ENCODE data around the gene FBXW9.
"Not testable (repeated sequence)": the region's sequence is repeated elsewhere in the genome, so short reads cannot be mapped to it uniquely, and the experiment has no call there.

Gene FBXW9

DNA sequence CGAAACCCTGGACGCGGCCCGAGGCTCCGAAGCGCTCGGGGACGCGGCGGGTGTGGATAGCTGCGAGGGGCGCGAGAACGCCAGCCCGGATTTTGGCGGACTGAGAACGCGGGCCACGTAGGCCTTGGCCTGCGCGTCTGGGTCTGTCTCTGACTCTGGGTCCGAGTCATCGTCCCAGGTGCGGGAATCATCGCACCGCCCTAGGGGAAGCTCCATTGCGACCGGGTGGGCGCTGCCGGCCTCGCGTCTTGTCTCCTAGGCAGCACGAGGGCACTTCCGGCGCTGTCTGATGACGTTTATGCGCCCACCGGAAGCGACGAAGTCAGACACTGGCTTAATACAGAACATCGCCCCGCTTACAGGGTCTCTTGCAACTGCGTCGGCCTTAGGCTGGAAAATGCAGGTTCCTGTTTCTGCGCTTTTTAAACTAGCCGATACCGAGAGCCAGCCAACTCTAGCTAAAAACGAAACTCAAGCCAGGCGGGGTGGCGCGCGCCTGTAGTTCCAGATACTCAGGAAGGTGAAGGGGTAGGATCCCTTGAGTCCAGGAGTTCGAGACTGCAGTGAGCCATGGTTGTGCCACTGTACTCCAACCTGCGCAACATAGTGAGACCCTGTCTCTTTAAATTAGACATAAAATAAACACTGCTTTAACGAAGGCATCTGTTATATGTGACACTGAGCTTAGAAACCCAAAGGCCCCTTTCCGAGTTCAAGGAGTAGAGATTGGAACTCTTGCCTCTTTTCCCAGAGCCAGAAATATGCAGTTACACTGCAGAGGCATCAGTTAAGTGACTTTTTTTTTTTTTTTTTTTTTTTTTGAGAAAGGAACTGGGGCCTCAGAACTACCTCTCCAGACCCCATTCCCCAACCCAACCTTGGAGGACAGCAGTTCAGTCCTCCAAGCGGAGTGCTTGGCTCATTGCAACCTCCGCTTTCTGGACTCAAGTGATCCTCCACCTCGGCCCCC lies at the start of gene FBXW9:
TSS of gene FBXW9 (minus strand) at position 266 of the 970 bp plus-strand sequence. CDS start at position 216, 50 bp downstream.
- peak; percentile 96 for DNase-seq

GRCh38 chr19:12745166-12745897 lies 48.9 kb upstream of the FBXW9 start:
- no peak for DNase-seq

GRCh38 chr19:12737835-12738351 lies 41.5 kb upstream of the FBXW9 start:
- DNase-seq: no peak

GRCh38 chr19:12736995-12737834 lies 40.8 kb upstream of the FBXW9 start, which contains the start of gene GET3:
TSS of gene GET3 (plus strand) at chr19:12737497. CDS start at chr19:12737506, 9 bp downstream.
- DNase-seq: peak; percentile 79

GRCh38 chr19:12733369-12734214 lies 37.2 kb upstream of the FBXW9 start:
- DNase-seq: peak; percentile 55

DNA sequence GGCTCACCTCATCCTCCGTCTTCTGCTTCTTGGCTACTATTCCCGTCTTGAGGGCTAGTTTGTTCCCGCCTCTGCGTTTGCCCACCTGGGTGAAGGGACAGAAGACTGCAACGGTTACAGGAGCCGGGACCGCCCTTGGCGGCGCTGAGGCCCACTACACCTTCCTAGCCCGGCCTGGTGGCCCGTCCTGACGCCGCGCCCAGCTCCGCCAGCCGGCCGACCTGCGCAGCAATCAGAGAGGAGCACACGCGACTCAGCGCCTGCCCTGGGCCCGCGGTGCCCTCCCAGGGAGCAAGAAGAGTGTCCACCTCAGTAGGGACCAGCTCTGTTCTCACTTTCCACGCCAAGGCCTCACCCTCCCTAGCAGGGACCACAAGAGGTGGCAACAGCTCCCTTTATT lies 34.9 kb upstream of the FBXW9 start:
- DNase-seq: no peak

GRCh38 chr19:12730064-12730463 lies 33.6 kb upstream of the FBXW9 start:
- no peak for DNase-seq

DNA sequence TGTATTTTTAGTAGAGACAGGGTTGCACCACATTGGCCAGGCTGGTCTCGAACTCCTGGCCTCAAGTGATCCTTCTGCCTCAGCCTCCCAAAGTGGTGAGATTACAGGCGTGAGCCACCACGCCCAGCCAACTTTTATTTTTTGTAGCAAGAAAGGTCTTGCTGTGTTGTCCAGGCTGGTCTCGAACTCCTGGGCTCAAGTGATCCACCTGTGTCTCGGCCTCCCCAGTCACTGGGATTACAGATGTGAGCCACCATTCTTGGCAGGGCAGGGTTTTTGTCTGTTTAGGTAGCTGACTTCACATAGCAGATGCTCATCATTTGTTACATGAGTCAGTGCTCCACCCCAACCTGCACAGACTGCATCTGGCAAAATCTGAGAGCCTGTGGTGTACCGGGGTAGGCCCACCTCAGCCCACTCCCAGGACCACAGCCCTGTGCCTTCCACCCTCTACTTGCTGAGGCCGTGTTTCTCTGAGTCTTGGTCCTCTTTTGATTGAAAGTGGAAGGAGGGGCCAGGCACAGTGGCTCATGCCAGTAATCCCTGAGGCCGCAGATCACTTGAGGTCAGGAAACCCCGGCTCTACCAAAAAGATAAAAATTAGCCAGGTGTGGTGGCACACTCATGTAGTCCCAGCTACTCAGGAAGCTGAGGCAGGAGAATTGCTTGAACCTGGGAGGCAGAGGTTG lies 31.5 kb upstream of the FBXW9 start:
- DNase-seq: no peak

GRCh38 chr19:12726988-12727316 lies 30.5 kb upstream of the FBXW9 start:
- DNase-seq: no peak

GRCh38 chr19:12725612-12726011 lies 29.2 kb upstream of the FBXW9 start:
- not testable (repeated sequence) for DNase-seq

GRCh38 chr19:12723641-12724426 lies 27.4 kb upstream of the FBXW9 start, which contains the start of gene TNPO2:
TSS of gene TNPO2 (minus strand) at chr19:12723932. CDS start at chr19:12720977, 2,955 bp downstream.
- DNase-seq: peak; percentile 73

DNA sequence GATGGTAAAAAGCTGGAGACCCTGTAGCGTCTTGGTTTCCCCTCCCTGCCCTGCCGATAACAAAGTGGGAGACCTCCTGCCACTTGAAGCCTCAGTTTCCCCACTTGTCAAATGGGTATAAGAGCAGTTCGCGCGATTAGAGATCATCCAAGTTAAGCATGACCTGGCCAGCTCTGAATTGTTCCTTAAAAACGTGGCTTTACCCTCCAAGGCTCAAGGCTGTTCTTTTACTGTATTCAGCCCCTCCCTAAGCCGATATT lies 26.9 kb upstream of the FBXW9 start:
- DNase-seq: no peak

- DNase-seq: peak; percentile 94
Measured at GRCh38 chr19:12722566-12723380, 26.3 kb upstream of the FBXW9 start.

DNA sequence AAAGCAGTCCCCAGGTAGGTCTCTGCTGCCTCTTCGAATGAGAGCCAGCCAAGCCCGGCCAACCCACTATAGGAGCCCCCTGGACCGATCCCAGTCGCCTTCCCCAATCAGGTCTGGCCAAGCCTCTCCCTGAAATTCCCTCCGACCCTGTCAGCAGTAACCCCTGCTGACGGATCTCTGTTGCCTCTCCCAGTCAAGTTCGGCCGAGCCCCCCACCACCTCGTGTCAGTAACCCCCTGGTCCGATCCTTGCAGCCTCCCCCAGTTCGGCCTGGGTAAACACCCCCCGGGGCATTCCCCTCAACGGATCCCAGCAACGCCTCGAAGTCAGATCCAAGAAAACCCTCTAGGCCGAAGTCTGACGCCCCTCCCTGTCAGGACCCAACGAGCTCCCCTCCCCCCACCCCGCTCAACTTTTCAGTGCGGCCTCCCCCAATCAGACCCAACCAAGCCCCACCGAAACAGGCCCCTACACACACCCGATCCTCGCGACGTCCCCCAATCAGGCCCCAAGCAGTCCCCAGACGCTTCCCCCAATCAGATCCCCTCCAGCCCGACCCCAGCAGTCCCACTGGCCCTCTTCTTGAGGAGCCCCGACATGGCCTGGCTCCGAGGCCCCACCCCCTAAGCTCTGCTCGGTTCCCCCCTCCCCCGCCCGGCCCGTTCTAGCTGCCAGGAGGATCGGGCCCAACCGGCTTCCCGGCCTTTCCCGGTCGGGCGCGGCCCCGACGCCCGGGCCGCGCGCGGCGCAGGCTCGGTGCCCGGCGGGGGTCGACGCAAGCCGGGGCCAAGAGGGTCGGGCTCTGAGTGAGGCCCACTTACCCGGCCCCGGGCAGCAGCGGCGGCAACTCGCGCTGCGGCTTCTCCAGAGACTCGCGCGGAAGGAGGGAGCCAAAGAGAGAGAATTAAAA lies 25.5 kb upstream of the FBXW9 start:
- peak; percentile 61 for DNase-seq

DNA sequence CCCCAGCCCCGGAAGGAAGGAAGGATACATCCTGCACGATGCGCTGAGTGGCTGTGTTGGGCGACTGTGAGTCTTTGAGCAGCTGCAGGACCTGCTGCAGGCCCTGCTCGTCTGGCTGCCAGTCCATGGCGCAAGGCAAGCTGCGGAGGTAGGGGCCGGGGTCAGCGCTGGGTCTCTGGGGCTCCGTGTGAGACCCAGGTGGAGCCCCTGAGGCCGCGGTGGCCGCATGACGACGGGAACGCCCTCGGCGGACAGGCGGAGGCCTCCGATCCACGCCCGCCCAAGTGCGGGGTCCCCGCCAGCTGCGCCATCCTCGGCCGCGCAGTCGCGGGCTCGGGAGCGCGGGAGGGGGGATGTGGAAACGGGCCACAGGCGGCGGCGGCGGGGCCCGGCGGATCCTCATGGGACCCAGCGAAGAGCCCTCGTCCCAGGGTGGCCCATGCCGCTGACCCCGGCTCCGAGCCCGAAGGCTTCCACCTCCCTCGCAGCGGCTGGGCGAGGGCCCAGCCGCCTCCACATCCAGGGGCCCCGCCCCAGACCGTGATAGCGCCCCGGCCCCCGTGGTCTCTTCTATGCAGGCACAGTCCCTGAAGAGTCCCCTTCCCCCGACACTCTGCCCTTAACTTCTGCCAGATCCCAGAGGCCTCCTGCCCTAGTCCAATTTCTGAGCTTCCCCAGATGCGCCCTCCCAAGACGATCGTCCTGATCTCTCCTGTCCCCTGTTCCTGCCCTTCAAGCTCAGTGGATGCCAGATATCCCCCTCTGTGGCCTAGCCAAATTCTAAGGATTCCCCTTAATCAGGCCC lies 24.6 kb upstream of the FBXW9 start:
- peak; percentile 42 for DNase-seq

- DNase-seq: no peak
Measured at GRCh38 chr19:12720296-12720695, 23.9 kb upstream of the FBXW9 start.

DNA sequence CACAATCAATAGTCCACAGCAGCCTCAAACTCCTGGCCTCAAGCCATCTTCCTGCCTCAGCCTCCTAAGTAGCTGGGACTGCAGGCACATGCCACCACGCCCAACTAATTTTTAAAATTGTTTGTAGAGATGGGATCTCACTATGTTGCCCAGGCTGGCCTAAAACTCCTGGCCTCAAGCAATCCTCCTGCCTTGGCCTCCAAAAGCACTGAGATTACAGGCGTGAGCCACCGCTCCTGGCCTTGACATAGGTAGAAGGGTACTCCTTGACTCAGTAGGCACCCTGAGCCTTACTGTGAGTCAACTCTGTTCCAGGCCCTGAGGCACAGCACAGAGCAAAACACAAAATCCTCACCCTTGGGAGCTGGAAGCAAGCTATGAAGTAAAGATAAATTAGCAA lies 19.5 kb upstream of the FBXW9 start:
- no peak for DNase-seq

All from CD4-positive, alpha-beta T cell treated with Interleukin-17A for 4 hours (primary cell).